ENCODE measurements around the gene CDCA7.

The CDCA7 gene

DNA sequence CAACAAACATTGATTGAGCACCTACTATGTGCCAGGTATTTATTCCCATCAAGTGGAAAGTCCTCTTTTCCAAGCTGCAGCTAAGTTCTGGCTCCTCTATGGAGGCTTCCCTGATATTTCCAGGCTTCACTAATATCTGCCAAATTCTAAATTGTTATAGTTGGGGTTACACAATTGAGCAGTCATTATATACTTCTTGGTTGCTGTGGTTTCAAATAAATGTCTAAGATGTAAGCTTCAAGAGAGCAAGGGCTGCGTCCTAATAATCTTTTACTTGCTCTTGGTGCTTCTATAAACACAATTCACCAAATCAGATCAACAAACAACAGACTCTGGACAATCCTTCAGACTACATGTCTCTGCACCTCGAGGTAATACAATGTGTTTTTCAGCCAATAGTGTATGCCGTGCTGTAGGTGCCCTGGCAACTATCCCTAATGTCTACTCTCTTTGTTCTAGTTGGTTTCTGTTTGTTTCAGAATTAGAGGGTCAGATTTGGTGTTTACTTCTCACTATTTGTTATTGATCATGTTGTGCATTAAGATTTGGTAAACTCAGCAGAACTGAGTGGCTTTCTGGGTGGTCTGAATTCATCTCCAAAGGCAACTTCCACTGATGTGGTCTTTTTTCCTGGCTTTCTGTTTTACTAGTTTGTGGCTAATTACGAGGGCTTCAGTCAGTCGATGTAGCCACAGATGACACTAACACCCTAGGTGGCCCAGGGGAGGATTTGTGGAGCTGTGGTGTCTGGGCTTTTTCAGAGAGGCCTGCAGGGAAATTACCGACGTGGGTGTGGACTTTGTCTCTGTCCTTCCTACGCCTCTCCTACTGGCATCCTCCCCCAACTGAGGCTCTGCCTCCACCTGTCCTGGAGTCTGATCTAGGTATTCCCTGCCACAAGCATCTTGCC lies 50.4 kb downstream of the CDCA7 start:
- no peak overlapping the region for H3K4me3 Mint-ChIP-seq
- DNase-seq, result no peak
- no peaks in the 10 kb centered on the region for H3K36me3 Mint-ChIP-seq (ENCODE audit: low read depth)
- no peaks in the 10 kb centered on the region for H3K9me3 Mint-ChIP-seq
- TF ChIP-seq, protein P1, sequence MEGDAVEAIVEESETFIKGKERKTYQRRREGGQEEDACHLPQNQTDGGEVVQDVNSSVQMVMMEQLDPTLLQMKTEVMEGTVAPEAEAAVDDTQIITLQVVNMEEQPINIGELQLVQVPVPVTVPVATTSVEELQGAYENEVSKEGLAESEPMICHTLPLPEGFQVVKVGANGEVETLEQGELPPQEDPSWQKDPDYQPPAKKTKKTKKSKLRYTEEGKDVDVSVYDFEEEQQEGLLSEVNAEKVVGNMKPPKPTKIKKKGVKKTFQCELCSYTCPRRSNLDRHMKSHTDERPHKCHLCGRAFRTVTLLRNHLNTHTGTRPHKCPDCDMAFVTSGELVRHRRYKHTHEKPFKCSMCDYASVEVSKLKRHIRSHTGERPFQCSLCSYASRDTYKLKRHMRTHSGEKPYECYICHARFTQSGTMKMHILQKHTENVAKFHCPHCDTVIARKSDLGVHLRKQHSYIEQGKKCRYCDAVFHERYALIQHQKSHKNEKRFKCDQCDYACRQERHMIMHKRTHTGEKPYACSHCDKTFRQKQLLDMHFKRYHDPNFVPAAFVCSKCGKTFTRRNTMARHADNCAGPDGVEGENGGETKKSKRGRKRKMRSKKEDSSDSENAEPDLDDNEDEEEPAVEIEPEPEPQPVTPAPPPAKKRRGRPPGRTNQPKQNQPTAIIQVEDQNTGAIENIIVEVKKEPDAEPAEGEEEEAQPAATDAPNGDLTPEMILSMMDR (IDR thresholded peaks at IDR 0.05), result no peak
- no peak overlapping the region for H3K27ac Mint-ChIP-seq
- peaks cover 11% of the 10 kb centered on the region for H3K27me3 Mint-ChIP-seq (ENCODE audit: low read depth, poor library complexity)
- peaks cover 40% of the 10 kb centered on the region for H3K4me1 Mint-ChIP-seq

DNA sequence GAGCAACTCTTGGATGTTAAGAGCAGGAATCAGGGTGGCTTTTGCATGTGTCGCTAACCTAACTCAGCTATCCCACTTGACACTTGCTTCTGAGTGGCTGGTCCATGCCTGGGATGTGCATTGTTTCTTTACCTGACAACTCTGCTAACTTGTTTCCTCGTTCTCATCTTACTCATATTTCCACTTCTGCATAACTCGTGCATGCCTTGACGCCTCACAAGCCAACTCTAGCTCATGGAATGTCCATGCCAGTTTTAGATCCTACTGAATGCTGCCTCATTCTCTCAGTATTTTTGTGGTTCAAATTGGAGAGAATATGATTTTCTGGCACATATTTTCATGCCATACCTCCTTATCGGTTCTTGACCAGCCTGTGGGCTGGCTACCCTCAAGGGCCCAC lies 52.5 kb downstream of the CDCA7 start:
- DNase-seq, result no peak
- no peaks in the 10 kb centered on the region for H3K9me3 Mint-ChIP-seq
- H3K4me1 Mint-ChIP-seq, result peaks cover 21% of the 10 kb centered on the region
- H3K36me3 Mint-ChIP-seq (ENCODE audit: low read depth), result no peaks in the 10 kb centered on the region
- peaks cover 11% of the 10 kb centered on the region for H3K27me3 Mint-ChIP-seq (ENCODE audit: low read depth, poor library complexity)
- H3K4me3 Mint-ChIP-seq, result no peak overlapping the region
- TF ChIP-seq, protein P1 (IDR thresholded peaks at IDR 0.05), result no peak
- H3K27ac Mint-ChIP-seq, result no peak overlapping the region

DNA sequence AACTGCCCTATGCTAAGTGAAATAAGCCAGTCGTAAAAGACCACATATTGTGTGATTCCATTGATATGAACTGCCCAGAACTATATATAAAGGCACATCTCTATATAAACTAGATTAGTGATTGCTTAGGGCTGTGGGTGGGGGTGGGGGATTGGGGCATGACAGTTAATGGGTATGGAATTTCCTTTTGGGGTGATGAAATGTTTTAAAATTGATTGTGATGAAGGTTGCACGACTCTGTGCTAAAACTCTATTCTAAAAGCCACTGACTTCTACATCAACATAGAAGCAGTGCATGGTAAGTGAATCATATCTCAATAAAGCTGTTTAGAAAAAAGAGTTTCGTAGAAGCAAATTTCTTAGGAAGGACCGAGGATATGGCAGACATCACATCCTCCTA lies 53.0 kb downstream of the CDCA7 start:
- H3K9me3 Mint-ChIP-seq, result no peaks in the 10 kb centered on the region

DNA sequence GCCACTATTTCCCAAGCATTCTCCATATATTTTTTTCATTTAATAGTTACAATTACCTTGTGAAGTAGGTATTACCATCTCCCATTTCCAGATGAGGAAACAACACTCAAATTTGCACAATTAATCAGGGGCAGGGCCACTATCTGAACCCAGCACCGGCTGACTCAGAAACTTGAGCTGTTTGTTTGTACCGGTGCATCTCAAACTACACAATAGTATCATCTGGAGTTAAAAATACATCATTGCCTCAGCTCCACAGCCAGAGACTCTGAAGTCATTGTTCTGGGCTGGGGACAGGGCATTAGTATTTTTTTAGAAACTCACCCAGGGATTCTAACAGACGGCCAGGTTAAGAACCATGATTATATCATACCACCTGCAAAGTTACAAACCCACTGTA lies 55.9 kb downstream of the CDCA7 start:
- Mint-ChIP-seq H3K9me3 (no peaks in the 10 kb centered on the region), H3K4me1 (peaks cover 26% of the 10 kb centered on the region), H3K27me3 (ENCODE audit: low read depth, poor library complexity) (no peaks in the 10 kb centered on the region), H3K27ac (no peak overlapping the region), H3K36me3 (ENCODE audit: low read depth) (no peaks in the 10 kb centered on the region), H3K4me3 (no peak overlapping the region)
- TF ChIP-seq, protein P1 (IDR thresholded peaks at IDR 0.05), result no peak
- DNase-seq, result no peak

More for the DNA sequence above, 53.0 kb downstream of the CDCA7 start:
- DNase-seq, result no peak
- TF ChIP-seq, protein P1 (IDR thresholded peaks at IDR 0.05), result no peak
- Mint-ChIP-seq H3K27me3 (ENCODE audit: low read depth, poor library complexity) (peaks cover 8% of the 10 kb centered on the region), H3K4me1 (peaks cover 17% of the 10 kb centered on the region), H3K4me3 (no peak overlapping the region), H3K27ac (no peak overlapping the region), H3K36me3 (ENCODE audit: low read depth) (no peaks in the 10 kb centered on the region)

DNA sequence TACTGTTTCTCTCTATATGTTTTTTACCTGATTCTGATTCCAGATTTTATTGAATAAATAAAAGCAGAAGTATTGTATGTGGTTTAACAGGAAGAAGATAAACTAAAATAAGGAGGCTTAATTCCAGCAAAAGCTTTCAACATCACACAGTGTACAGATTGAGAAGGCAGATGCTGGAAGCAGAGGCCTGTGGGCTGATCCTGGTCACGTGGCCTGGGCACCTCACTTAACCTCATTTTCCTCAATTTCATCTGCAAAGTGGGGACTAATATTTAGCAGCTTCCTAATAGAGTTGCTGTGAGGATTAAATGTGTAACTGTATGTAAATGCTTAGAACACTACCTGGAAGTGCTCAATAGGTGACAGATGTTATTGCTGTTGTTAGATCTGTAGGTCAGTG lies 58.0 kb downstream of the CDCA7 start:
- no peak overlapping the region for H3K4me3 Mint-ChIP-seq
- H3K27me3 Mint-ChIP-seq (ENCODE audit: low read depth, poor library complexity), result no peaks in the 10 kb centered on the region
- no peaks in the 10 kb centered on the region for H3K9me3 Mint-ChIP-seq
- peaks cover 30% of the 10 kb centered on the region for H3K4me1 Mint-ChIP-seq
- peak overlapping the region; percentile 87 for H3K27ac Mint-ChIP-seq
- no peak for DNase-seq
- TF ChIP-seq, protein P1 (IDR thresholded peaks at IDR 0.05), result no peak
- no peaks in the 10 kb centered on the region for H3K36me3 Mint-ChIP-seq (ENCODE audit: low read depth)
